CMK (cell line): ENCODE data around the gene KATNAL2.
"Not testable (repeated sequence)": the region's sequence is repeated elsewhere in the genome, so short reads cannot be mapped to it uniquely, and the experiment has no call there.

Experiments
- DNase-seq: peaks from one replicate; pipeline ENCODE4 v3.0.0-alpha.2; 2010; ENCODE audit warnings: low read depth

KATNAL2 gene

GRCh38 chr18:46939998-46940571 lies 22.7 kb downstream of the KATNAL2 start:
- no peak for DNase-seq

- DNase-seq, result no peak
Observed at GRCh38 chr18:46942646-46943045, 25.2 kb downstream of the KATNAL2 start.

DNA sequence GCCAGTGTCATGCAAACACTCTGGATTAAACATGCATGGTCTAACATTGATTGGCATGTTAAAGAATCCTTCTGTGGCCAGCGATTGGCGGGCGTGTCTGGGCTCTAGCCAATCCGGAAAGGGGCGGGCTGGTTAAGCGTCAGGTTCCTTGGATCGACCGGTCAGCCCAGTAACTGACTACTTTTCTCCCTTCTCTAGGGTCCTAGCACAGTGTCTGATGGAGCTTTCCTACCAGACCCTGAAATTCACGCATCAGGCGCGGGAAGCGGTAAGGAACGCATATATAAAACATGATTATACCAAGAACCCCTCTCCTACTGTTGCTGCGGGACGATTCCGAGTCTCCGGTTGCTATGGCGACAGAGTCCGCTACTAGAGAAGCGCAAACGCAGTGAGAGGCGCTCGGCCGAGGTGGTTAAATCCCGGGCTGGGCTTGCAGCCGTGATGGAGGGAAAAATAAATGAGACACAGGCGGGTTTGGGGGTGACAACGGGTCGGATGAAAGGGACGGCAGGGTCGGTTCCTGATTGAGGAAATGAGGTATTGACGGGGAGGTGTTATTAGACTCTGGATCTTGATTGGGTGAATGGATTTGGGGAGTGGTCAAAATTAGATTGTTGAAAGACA lies 29.4 kb downstream of the KATNAL2 start:
- DNase-seq, result no peak

DNA sequence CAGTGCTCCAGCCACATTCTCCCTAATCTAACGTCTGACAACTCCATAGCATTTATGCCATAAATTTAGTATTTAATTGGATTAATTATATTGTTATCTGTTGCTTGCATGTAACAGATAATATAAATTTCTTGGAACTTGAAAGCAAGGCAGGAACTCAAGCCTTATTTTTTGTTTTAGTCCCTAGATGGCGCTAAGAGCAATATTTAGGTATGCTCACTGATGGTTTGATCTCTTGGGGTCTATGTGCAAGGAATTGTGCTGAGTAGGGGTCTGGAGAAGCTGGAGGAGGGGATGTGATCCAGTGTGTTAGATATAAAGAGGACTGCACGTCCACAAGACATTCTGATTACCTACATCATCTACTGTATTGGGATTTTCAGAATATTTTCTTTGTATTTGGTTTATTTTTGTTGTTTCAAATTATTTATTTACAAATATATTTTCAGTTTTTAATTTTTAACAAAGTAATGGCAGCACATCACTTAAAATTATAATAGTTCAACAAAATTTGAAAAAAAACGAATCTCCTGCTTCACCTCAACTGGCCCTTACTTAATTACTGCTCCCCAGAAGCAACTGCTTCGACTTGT lies 32.8 kb downstream of the KATNAL2 start:
- DNase-seq, result no peak

DNA sequence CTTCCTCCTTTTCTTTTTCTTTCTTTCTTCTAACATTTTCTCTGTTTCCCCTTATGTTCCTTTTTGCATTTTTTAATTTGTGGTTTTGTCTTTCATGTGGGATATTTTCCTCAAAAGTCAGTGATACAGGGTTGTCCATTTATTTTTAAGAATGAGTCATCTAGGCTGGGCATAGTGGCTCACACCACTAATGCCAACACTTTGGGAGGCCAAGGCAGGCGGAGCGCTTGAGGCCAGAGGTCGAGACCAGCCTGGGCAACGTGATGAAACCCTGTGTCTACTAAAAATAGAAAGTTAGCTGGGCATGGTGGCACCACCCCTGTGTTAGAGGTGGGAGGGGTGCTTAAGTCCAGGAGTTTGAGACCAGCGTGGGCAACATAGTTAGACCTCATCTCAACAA lies 35.8 kb downstream of the KATNAL2 start:
- DNase-seq, result no peak

DNA sequence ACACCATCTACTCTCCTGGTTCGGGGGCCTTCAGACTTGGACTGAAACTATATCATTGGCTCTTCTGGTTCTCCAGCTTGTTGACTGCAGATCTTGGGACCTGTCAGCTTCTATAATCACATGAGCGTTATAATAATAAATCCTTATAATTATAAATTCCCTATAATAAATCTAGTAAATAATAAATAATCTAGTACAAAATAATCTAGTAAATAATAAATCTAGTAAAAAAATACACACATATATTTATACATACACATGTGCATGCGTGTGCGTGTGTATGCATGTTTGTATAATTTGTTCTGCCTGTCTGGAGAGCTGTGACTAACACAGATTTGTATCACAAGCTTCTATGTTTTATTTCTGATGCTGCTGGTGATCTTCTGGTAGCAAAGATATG lies 40.8 kb downstream of the KATNAL2 start:
- no peak for DNase-seq

GRCh38 chr18:46963656-46964578 lies 46.5 kb downstream of the KATNAL2 start:
- not testable (repeated sequence) for DNase-seq

DNA sequence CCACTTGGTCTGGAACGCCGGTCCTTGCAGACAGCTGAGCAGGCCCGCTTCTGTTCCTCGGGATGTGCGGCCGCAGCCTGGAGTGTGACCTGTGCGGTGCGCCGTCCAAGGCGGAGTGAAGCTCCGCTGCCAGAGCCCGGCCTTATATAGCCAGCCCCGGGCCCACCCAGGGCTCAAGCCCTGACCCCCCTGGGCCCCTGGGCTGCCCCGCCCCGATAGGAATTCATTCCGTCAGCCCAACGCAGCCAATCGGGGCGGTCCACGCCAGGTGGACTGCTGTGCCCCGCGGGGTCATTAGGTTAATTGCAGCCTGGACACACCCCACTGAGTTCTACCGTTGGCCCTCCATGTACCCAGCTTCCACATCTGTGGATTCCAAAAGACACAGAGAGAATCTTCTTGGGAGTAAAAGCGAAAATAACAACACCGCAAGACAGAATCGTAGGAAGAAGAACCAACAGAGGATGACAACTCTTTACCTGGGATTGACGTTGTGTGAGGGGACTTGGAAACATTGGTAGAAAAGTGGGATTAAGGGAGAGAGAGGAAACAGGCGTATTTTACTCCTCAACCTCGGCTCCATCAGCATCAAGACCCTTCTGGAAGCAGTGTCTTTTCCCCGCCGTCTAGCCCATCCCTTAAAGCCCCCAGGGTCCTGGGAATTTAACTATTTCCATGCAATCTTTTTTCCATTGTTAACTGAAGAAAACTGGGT lies 47.3 kb downstream of the KATNAL2 start:
- DNase-seq, result not testable (repeated sequence)

DNA sequence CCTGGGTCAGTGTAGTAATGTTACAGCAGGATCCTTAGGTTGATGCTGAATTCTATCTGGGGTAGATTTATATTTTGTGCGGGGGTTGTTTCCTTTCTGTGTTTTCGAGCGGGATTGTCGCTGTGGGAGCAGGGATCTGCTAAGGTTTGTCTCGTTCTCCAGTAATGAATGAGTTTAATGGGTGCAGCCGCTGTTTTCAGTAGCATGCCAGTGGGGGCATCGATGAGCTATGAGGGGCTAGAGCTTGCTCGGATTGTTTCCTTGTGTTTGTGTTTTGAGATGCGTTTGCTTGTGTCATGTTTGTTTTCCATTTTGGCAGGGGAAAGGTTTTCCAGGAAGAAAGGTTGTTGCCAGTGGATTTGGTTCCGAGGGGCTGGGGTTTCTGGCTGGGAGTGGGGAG lies 48.9 kb downstream of the KATNAL2 start:
- DNase-seq, result not testable (repeated sequence)

GRCh38 chr18:46969551-46969950 lies 52.1 kb downstream of the KATNAL2 start:
- not testable (repeated sequence) for DNase-seq

DNA sequence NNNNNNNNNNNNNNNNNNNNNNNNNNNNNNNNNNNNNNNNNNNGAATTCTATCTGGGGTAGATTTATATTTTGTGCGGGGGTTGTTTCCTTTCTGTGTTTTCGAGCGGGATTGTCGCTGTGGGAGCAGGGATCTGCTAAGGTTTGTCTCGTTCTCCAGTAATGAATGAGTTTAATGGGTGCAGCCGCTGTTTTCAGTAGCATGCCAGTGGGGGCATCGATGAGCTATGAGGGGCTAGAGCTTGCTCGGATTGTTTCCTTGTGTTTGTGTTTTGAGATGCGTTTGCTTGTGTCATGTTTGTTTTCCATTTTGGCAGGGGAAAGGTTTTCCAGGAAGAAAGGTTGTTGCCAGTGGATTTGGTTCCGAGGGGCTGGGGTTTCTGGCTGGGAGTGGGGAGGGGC lies 102.5 kb downstream of the KATNAL2 start:
- DNase-seq, result not testable (repeated sequence)

GRCh38 chr18:47020757-47021156 lies 103.4 kb downstream of the KATNAL2 start:
- not testable (repeated sequence) for DNase-seq

DNA sequence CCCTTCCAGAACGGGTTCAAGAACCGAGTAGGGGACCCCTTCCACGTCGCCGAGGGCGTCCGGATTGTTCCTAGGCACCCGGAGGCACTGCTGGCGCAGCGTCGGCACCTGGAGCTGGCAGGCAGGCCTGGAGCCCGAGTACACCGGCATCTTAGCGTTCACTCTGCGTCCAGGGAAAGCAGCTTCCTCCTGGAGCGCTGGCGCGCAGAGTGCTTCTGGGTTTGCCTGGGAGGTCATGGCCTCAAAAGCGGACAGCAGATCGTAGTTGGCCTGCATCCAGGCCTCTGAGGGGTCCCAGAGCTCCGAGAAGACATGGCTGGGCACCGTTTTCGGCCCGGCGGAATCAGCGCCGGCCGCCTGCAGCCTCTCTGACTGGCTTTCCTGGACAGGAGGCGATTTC lies 105.4 kb downstream of the KATNAL2 start:
- not testable (repeated sequence) for DNase-seq

DNA sequence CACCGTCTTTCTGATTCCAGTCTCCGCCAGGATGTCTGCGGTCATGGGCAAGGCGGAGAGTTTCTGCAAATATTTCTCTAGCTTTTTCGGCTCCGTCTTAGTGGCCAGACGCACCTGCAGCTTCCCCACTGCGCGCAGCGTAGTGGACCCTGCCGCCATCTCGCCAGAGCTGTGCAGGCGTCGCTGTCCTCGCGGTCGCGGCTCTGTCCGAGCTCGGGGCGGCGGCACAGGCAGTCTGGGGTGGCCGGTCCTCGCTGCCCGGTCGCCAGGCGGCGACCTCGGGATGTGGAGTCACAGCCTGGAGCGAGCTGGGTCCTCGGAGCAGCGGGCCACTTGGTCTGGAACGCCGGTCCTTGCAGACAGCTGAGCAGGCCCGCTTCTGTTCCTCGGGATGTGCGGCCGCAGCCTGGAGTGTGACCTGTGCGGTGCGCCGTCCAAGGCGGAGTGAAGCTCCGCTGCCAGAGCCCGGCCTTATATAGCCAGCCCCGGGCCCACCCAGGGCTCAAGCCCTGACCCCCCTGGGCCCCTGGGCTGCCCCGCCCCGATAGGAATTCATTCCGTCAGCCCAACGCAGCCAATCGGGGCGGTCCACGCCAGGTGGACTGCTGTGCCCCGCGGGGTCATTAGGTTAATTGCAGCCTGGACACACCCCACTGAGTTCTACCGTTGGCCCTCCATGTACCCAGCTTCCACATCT lies 106.5 kb downstream of the KATNAL2 start:
- DNase-seq, result not testable (repeated sequence)

DNA sequence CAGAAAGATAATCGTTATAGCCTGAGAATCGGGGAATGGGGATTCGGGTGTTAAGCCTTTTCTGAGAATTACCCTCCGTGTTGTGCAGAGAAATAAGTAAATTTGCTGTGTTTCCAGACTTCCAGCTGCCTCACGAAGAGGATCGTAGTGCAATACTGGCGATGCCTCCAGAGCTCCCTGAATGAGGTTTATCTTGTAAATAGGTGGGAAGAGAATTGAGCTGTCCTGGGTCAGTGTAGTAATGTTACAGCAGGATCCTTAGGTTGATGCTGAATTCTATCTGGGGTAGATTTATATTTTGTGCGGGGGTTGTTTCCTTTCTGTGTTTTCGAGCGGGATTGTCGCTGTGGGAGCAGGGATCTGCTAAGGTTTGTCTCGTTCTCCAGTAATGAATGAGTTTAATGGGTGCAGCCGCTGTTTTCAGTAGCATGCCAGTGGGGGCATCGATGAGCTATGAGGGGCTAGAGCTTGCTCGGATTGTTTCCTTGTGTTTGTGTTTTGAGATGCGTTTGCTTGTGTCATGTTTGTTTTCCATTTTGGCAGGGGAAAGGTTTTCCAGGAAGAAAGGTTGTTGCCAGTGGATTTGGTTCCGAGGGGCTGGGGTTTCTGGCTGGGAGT lies 108.3 kb downstream of the KATNAL2 start:
- not testable (repeated sequence) for DNase-seq

DNA sequence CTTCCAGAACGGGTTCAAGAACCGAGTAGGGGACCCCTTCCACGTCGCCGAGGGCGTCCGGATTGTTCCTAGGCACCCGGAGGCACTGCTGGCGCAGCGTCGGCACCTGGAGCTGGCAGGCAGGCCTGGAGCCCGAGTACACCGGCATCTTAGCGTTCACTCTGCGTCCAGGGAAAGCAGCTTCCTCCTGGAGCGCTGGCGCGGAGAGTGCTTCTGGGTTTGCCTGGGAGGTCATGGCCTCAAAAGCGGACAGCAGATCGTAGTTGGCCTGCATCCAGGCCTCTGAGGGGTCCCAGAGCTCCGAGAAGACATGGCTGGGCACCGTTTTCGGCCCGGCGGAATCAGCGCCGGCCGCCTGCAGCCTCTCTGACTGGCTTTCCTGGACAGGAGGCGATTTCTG lies 111.3 kb downstream of the KATNAL2 start:
- DNase-seq, result not testable (repeated sequence)

DNA sequence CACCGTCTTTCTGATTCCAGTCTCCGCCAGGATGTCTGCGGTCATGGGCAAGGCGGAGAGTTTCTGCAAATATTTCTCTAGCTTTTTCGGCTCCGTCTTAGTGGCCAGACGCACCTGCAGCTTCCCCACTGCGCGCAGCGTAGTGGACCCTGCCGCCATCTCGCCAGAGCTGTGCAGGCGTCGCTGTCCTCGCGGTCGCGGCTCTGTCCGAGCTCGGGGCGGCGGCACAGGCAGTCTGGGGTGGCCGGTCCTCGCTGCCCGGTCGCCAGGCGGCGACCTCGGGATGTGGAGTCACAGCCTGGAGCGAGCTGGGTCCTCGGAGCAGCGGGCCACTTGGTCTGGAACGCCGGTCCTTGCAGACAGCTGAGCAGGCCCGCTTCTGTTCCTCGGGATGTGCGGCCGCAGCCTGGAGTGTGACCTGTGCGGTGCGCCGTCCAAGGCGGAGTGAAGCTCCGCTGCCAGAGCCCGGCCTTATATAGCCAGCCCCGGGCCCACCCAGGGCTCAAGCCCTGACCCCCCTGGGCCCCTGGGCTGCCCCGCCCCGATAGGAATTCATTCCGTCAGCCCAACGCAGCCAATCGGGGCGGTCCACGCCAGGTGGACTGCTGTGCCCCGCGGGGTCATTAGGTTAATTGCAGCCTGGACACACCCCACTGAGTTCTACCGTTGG lies 112.4 kb downstream of the KATNAL2 start:
- DNase-seq, result not testable (repeated sequence)

DNA sequence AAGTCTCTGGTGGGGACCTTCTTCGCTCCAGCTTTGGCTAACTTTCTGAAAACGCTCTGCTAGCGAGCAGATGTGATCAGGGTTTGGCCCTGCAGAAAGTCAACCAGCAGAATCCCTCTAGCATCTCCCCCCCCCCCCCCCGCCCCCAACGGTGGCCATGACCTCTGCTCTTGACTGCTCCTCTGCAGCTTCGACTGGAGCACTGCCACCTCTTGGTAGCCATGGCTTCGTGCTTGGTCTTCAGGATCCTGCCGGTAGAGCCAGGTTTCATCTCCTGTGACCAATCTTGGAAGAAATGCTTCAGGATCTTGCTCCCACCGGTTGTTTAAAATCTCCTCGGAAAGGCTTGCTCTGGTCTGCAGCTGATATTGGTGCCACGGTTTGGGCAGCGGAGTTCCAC lies 113.5 kb downstream of the KATNAL2 start:
- DNase-seq, result not testable (repeated sequence)

DNA sequence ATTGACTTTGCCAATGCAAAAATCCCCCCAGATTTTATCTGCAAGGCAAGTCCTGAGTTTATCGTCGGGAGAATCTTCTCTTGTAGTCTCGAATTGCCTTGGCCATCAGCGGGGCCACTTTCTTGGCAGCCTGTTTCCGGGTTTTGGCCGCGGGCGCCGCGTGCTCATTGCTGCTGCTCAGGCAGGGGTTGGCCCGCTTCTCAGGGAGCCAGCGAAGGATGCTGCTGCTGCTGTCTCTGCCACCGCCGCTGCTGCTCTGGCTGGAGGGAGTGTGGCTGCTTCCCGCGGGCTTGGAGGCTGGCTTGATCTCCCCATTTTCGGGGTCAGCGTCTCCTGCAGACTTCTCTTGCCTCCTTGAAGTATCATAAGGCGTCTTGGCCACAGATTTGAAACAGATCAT lies 115.5 kb downstream of the KATNAL2 start:
- DNase-seq, result no peak

GRCh38 chr18:47034591-47034990 lies 117.2 kb downstream of the KATNAL2 start:
- not testable (repeated sequence) for DNase-seq
